PC-9 (cell line): ENCODE results near the gene ORM2. TPM values are rescaled to one million over a fixed set of nuclear protein-coding genes. Genes with fewer than 3 reads are reported as not detected.
"Not testable (repeated sequence)": the region's sequence is repeated elsewhere in the genome, so short reads cannot be mapped to it uniquely, and the experiment has no call there.

Source experiments
- BruUV-seq: library from RNA; stranded (reverse); fragments of 400-500 nt; replicated peaks from 2 replicates; lab custom pipeline; 2021; lab: Mats Ljungman, UMichigan
- CTCF ChIA-PET: fragments of 300-600 bp; sonication (Branson Sonifier 250); formaldehyde crosslinking; loops from one replicate; lab custom pipeline; 2022; ENCODE audit warnings: antibody characterized with exemption; lab: Charles Lee
- POLR2A ChIA-PET: fragments of 300-600 bp; sonication (Branson Sonifier 250); formaldehyde crosslinking; loops from one replicate; lab custom pipeline; 2022; ENCODE audit warnings: antibody characterized with exemption; ENCODE audit not compliant: unreplicated experiment; lab: Charles Lee
- DNase-seq, 2 experiments: peaks; one replicate each; pipeline versions ENCODE4 v3.0.0 to v3.0.0-alpha.2; 2015 to 2022; ENCODE audit warnings: mixed read lengths in 1 of 2
- H2AFZ ChIP-seq: fragments of 200-600 bp; sonication (generic); 2 replicates; pipeline ENCODE4 v1.8.1; 2017; ENCODE audit warnings: antibody characterized with exemption
- H3F3A ChIP-seq: fragments of 200-600 bp; sonication (generic); 2 replicates; pipeline ENCODE4 v1.8.1; 2017; ENCODE audit warnings: antibody characterized with exemption, mild to moderate bottlenecking, low read depth; ENCODE audit not compliant: insufficient read depth
- H3K27ac ChIP-seq: fragments of 200-600 bp; sonication (generic); 2 replicates; pipeline ENCODE4 v1.6.1; 2016; ENCODE audit warnings: mixed run types
- H3K27me3 ChIP-seq: fragments of 200-600 bp; sonication (generic); 2 replicates; pipeline ENCODE4 v1.6.1; 2016; ENCODE audit warnings: low read depth, mixed run types; ENCODE audit not compliant: insufficient read depth
- H3K36me3 ChIP-seq: fragments of 200-600 bp; sonication (generic); 2 replicates; pipeline ENCODE4 v1.6.1; 2016; ENCODE audit warnings: low read depth, mixed run types
- H3K4me1 ChIP-seq: fragments of 200-600 bp; sonication (generic); replicated peaks from 2 replicates; pipeline ENCODE4 v1.6.1; 2016; ENCODE audit warnings: mixed run types; ENCODE audit not compliant: insufficient read depth
- H3K4me2 ChIP-seq: fragments of 200-600 bp; sonication (generic); 2 replicates; pipeline ENCODE4 v1.6.1; 2017; ENCODE audit warnings: mixed run types
- H3K4me3 ChIP-seq: fragments of 200-600 bp; sonication (generic); 2 replicates; pipeline ENCODE4 v1.6.1; 2016; ENCODE audit warnings: mixed run types
- H3K79me2 ChIP-seq: fragments of 200-600 bp; sonication (generic); 2 replicates; pipeline ENCODE4 v1.6.1; 2017; ENCODE audit warnings: low read depth, mixed run types
- H3K9me2 ChIP-seq: fragments of 200-600 bp; sonication (generic); 2 replicates; pipeline ENCODE4 v1.8.1; 2017; ENCODE audit warnings: mild to moderate bottlenecking; ENCODE audit not compliant: insufficient read depth
- H3K9me3 ChIP-seq: fragments of 200-600 bp; sonication (generic); 2 replicates; pipeline ENCODE4 v1.8.1; 2016; ENCODE audit warnings: low read depth; ENCODE audit not compliant: insufficient read depth
- H4K20me1 ChIP-seq: fragments of 200-600 bp; sonication (generic); 2 replicates; pipeline ENCODE4 v1.8.1; 2017; ENCODE audit not compliant: insufficient read depth
- EZH2 ChIP-seq: fragments of 200-600 bp; sonication (generic); IDR thresholded peaks from 2 replicates; pipeline ENCODE4 v1.8.0; 2017; ENCODE audit warnings: antibody characterized with exemption, low read depth
- intact Hi-C: fragments of 100-400 bp; cut with micrococcal nuclease; formaldehyde crosslinking; loops from one replicate; pipeline ENCODE4 v1.10.0; 2022; ENCODE audit not compliant: unreplicated experiment
- total RNA-seq: library from RNA; stranded (reverse); gene quantifications from 2 replicates; pipeline ENCODE4 v1.2.3, GENCODE V29; 2021
- TF ChIP-seq, protein P1 (sequence below): fragments of 200-600 bp; sonication (generic); conservative IDR thresholded peaks from 2 replicates; pipeline ENCODE4 v1.6.1; 2017; ENCODE audit warnings: mixed run types, antibody characterized with exemption, mild to moderate bottlenecking, moderate library complexity

The ORM2 gene
- total RNA-seq, 1 experiment from 2014 or later, result not detected

DNA sequence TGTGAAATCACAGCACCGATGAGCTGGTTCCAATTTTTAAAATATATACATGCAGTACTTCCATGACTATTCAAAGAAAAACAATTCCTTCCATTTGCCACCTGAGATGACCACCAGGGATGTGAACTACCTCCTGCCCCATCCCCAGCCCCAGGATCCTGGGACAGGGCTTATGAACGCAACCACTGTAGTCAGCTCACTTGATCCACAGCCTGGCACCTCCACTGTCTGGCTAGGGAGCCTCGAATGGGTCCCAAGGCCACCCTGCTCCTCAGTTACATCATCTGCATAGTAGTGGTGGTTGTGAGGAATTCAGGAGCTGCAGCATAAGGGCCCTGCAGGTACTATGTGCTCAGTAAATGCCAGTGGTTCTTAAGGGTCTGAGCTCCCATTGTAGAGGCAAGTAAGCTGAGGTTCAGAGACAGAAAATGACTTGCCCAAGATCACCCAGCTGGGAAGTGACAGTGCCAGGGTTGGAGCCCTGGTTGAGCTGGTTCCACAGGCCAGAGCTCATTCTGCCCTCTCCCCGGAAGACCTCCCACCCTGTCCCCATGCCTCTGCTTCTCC, 2.9 kb downstream of the ORM2 start:
- H3K27me3 ChIP-seq, H3F3A ChIP-seq, H4K20me1 ChIP-seq, H3K79me2 ChIP-seq, CTCF ChIA-PET, H2AFZ ChIP-seq, intact Hi-C loops, DNase-seq, POLR2A ChIA-PET, H3K36me3 ChIP-seq, H3K9me3 ChIP-seq, H3K27ac ChIP-seq, H3K4me3 ChIP-seq, BruUV-seq, H3K4me2 ChIP-seq, H3K4me1 ChIP-seq, H3K9me2 ChIP-seq: not testable (repeated sequence)

DNA sequence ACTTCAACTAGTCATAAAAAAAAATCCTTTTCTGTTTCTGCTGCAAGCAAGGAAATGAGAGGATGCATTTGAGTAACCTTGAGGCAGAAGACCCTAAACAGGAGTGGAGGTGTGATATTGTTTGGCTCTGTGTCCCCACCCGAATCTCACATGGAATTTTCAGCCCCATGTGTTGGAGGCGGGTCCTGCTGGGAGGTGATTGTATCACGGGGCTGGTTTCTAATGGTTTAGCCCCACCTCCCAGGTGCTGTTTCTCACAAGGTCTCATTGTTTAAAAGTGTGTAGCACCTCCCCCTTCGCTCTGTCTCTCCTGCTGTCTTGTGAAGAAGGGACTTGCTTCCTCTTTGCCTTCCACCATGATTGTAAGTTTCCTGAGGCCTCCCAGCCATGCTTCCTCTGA, 4.0 kb downstream of the ORM2 start:
- POLR2A ChIA-PET, result not testable (repeated sequence)

DNA sequence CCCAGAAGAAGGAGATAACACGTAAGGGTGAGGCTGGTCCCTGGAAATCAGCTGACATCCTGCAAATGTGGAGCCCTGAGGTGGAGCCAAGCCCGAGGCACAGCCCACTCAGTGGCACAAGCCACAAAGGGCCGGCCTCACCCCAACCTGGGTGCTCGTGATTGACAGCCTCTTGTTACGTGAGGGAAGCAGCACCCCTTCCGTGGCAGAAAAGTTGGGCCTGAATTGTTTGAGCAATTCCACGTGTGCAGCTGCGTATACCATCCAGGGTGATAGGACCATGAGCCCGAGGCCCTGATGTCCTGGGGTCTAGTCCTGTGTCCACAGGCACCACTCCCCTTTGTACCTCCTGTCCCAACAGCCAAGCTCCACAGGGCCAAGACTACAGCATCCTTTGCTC, 4.8 kb downstream of the ORM2 start:
- H3K4me2 ChIP-seq, result no peak overlapping the region
- no peaks in the 10 kb centered on the region for H3K4me1 ChIP-seq
- no peaks in the 10 kb centered on the region for H3K79me2 ChIP-seq
- TF ChIP-seq EZH2, result no peak
- TF ChIP-seq, protein P1, sequence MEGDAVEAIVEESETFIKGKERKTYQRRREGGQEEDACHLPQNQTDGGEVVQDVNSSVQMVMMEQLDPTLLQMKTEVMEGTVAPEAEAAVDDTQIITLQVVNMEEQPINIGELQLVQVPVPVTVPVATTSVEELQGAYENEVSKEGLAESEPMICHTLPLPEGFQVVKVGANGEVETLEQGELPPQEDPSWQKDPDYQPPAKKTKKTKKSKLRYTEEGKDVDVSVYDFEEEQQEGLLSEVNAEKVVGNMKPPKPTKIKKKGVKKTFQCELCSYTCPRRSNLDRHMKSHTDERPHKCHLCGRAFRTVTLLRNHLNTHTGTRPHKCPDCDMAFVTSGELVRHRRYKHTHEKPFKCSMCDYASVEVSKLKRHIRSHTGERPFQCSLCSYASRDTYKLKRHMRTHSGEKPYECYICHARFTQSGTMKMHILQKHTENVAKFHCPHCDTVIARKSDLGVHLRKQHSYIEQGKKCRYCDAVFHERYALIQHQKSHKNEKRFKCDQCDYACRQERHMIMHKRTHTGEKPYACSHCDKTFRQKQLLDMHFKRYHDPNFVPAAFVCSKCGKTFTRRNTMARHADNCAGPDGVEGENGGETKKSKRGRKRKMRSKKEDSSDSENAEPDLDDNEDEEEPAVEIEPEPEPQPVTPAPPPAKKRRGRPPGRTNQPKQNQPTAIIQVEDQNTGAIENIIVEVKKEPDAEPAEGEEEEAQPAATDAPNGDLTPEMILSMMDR, result no peak
- no peak overlapping the region for H3K4me3 ChIP-seq
- no peaks in the 10 kb centered on the region for H4K20me1 ChIP-seq
- no peak for DNase-seq
- H2AFZ ChIP-seq, result no peak overlapping the region
- no peaks in the 10 kb centered on the region for H3K9me3 ChIP-seq
- no peaks in the 10 kb centered on the region for H3K27me3 ChIP-seq
- no peaks in the 10 kb centered on the region for H3K9me2 ChIP-seq
- no peaks in the 10 kb centered on the region for H3K36me3 ChIP-seq
- no peaks in the 10 kb centered on the region for H3F3A ChIP-seq
- CTCF ChIA-PET, result no interaction called here
- H3K27ac ChIP-seq, result no peak overlapping the region
- intact Hi-C loops, result no loop called here
- POLR2A ChIA-PET, result no interaction called here
- BruUV-seq, result no TSS peak

More for the DNA sequence above, 4.0 kb downstream of the ORM2 start:
- H2AFZ ChIP-seq, H3K36me3 ChIP-seq, H3K9me3 ChIP-seq, DNase-seq, H3K79me2 ChIP-seq, H3K27me3 ChIP-seq, H3K4me2 ChIP-seq, H3K4me3 ChIP-seq, H3F3A ChIP-seq, H3K27ac ChIP-seq, H3K9me2 ChIP-seq, H4K20me1 ChIP-seq, CTCF ChIA-PET, BruUV-seq, H3K4me1 ChIP-seq, intact Hi-C loops: not testable (repeated sequence)

DNA sequence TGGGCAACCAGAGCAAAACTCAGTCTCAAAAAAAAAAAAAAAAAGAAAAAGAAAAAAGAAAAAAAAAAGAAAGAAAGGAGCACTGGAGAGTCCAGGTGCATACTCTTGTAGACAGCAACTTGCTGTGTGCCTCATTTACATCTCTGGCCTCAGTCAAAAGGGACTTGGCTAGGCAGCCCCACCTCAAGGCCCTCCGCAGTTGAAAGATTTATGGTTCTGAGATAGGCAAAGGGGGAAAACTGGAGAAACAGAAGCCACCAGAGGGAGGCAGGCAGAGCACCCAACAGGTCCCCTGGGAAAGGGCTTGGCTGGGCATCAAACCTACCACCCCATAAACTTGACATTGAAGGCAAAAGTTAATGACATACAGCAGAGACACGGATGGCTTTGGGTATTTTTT, 6.1 kb downstream of the ORM2 start:
- Histone ChIP-seq H3K36me3 (no peaks in the 10 kb centered on the region), H3K4me3 (no peak overlapping the region), H3K27me3 (no peaks in the 10 kb centered on the region), H2AFZ (no peak overlapping the region), H3K4me2 (no peak overlapping the region), H3K9me2 (no peaks in the 10 kb centered on the region), H3F3A (no peaks in the 10 kb centered on the region), H3K9me3 (no peaks in the 10 kb centered on the region), H3K27ac (no peak overlapping the region), H4K20me1 (no peaks in the 10 kb centered on the region), H3K79me2 (no peaks in the 10 kb centered on the region), H3K4me1 (no peaks in the 10 kb centered on the region)
- no peak for DNase-seq
- TF ChIP-seq, protein P1, result no peak
- no peak for TF ChIP-seq EZH2
- CTCF ChIA-PET, result no interaction called here
- POLR2A ChIA-PET, result no interaction called here
- intact Hi-C loops, result no loop called here
- BruUV-seq, result no TSS peak
